HG02852 (cell line): Measurements from ENCODE around the gene CASP7.
A peak's percentile ranks its signal among the peaks of the same experiment; 100 is the strongest.
"Not testable (repeated sequence)": the region's sequence is repeated elsewhere in the genome, so short reads cannot be mapped to it uniquely, and the experiment has no call there.

Experiments used
- ATAC-seq: cut with Tn5 transposase; IDR thresholded peaks from one replicate; pipeline ENCODE4 v1.9.1; 2021; ENCODE audit warnings: mild to moderate bottlenecking, moderate library complexity; ENCODE audit not compliant: unreplicated experiment

The CASP7 gene

DNA sequence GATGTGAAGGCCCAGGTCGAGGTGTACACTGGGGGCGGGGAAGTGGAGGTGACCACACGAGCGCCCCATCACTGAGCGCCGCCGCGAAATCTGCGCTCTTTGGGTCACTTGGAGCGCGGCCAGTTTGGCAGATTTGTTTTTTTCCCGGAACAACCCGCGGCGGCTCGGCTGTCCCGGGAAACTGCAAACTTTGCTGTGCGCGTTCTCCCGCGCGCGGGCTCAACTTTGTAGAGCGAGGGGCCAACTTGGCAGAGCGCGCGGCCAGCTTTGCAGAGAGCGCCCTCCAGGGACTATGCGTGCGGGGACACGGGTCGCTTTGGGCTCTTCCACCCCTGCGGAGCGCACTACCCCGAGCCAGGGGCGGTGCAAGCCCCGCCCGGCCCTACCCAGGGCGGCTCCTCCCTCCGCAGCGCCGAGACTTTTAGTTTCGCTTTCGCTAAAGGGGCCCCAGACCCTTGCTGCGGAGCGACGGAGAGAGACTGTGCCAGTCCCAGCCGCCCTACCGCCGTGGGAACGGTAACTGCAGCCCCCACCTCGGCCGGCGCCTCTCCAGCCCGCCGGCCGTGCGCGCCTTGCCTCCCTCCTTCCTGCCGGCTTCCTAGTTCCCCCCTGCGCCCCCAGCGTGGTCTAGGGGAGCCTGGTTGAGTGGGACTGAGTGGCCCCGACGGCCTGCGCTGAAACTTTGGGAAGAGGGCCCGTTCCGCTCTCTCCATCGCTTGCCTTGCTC is at the start of gene CASP7:
CASP7 (plus strand) TSS at position 450 of the 727 bp plus-strand sequence. CDS start 17,582 bp downstream, outside the sequence.
- ATAC-seq, result peak; percentile 69

DNA sequence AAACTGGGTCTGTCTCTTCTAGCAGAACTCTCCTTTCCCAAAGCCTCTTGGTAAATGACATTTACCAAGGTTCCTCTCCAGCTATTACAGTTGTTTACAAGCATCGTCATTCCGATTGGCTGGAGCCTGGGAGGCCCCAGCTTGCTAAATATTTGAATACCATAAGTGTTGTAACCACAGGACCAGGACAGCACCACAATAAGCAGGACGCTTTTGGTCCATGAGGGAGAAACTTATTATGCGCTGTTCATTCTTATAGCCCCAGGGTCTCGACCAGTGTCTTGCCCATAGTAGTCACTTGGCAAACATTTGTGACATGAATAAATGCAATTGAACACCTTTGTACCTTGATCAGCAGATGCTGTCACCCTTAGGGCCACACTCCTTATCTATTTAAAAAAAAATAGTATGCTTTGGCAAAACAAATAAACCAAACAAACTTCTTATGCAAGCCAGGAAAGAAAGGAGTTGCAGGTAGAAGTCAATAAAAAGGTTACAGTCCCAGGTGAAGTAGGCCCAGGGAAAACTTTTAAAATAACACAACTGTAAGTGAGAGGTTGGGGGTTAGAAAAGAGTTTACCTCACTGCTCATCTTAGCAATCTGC is 48.7 kb upstream of the CASP7 start:
- no peak for ATAC-seq

DNA sequence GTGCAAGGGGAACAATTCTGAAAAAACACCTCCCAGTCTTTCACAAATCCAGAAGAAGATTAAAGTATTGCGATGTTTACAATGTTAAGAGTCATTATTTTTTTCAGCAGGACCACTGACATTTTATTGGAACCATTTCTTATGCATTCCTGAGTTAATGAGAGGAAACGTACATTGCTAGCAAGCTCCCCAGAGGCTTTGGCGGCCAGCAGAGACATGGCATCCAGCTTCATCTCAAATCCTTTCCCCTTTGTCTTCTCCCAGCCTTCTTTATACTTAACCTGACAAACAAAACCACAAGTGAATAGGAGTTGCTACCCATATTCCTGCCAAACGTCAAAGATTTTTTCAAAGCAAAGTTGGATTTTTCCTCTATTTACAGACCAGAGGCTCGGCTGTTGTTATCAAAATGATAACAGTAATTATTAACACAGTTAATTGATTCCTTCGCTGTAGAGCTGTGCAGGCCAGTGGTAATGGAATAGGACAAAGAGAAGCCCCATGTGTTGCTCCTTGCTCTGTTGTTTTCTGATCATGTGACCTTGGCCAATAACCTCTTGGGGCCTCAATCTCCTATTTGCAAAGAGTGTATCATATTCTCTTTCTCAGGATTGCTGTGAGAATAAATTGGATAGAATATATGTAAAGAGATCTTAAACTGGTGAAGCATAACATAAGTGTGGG is 47.9 kb upstream of the CASP7 start:
- no peak for ATAC-seq

DNA sequence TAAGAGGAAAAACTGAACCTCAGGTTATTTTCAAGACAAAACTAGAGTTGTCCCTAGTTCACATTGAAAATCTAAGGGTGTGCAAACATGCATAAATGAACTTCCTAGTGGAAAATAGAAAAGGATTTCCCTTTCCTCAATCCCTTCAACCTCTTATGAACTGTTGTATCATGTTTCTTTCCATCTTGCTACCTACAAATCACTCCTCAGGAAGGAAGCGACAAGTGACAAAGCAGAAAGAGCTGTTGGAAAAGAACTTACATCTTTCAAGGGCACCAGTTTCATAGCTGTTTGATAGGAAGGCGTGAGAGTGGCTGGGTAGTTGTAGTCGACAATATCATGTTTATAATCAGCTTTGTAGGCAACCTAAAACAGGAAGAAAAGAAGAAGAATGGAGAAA is 39.7 kb upstream of the CASP7 start:
- ATAC-seq, result no peak

DNA sequence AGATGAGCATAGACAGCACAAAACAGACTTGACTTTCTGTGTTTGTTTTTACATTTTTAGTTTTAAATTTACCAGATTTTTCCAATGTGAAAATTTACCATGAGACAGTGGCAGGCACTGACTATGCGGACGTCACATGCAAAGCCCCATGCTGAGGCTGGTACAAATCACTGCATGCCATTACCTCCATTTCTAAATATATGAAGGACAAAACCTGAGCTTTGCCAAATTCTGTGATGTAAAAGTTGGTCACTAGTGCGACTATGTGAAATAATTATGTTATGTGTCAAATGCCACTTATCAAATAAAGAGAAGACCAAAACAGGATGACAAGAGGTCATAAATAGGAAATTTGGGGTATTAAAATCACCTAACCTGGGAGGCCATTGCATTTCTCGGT is 38.0 kb upstream of the CASP7 start:
- ATAC-seq, result no peak

DNA sequence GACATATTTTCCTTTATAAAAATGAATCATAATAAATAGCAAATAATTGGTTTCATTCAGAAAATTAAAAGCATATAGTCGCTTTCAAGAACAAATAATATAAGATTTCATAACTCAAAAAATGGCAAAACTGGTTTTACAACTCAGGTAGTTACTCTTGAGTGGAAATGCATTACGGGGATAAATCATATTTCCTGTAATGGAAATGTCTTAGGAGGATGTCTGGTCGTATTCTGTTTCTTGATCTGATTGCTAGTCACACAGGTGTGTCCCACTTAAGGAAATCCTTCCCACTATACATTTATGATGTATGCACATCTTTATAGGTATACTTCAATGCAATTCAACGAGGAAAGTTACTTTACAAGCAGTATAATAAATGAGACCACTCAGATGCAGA is 36.5 kb upstream of the CASP7 start:
- no peak for ATAC-seq

DNA sequence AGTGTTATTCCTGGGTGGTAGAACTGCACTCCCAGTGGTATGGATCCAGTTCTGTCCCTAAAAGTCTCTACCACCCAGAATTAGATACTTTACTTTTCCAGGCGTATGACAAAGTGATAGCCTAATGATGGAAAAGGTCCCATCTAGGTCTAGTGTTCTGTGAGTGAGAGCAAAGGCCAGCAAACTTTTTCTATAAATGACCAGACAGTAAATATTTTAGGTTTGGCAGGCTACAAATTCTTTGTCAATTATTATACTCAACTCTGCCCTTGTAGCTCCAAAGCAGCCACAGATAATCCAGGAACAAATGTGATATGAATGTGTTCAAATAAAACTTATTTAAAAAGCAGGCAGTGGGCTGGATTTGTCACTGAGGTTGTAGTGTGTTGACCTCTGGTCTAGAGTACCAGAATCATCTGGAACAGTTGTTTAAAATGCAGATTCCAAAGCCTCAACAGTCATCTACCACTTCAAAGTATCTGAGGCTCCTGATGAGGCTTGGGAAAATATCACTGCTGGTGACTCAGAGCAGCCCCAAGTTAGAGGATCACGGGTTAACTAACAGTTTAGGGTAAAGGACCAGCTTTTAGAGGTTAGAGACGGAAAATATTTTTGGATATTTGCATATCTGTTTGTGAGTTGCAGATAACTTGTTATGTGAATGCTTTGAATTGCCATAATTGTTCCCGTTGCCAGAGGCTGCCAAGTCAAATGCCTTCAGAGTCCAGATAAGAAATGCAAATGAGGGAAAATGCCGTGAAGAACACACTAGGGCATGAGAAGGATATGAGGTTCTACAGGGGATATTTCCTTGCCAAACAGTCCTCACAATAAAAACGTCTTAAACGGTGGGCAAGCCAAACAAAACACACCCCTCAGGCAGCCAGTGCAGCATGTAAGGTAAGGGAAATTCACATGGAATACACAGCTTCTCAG is 35.3 kb upstream of the CASP7 start:
- no peak for ATAC-seq

DNA sequence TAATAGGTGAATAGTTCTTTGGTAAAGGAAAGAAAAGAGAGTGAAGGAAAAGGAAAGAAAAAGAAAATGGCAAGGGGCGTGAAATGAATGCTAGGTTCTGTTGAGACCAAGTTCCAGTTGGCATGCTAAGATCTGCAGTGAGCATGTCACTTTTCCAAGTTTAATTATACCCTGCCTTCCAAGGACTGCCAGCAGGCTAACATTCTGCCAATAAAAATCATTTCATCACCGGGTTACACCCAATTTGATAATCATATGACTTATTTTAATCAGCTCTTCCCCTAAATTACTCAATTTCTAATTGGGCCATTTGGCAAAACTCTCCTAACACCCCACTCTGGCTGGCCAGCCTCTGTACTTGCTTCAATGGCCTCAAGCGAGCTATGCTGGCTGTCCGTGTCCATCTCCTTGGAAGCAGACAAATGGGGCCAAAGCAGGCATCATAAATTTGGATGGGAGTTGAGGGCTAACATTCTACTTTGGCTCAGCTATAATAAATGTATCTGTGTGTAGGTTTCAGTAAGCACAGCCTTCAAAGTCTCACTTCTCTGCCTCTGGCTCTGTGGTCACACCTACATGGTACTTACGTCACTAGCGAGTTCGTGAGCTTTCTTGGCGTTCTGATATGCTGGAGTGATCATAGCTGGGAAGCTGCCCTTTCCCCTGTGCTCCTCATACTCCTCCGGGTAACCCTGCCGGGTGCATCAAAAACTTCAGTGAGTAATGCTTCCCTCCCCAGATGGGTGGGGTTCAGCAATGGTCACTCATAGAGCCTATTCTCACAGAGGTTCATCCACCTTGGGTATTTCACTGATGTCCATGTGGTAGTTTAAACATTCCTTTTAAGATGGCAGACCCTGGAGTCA is 33.1 kb upstream of the CASP7 start:
- ATAC-seq, result no peak

DNA sequence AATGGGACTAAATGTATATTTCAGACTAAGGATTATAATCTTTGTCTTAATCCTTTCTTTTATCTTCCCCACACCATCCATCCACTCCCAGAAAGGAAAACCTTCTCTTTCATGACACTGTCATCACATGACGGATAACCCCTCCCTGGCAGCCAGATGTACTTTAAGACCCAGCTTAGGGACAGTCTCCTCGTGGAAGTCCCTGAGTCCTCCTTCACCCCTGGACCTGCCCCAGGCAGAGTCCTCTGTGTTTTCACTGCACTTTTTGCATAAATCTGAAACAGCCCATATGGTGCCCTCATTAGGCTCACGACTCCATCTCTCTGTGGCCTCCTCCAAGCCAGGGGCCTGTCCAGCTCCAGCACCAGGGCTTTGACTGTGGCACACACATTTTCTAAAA is 31.9 kb upstream of the CASP7 start:
- ATAC-seq, result no peak

DNA sequence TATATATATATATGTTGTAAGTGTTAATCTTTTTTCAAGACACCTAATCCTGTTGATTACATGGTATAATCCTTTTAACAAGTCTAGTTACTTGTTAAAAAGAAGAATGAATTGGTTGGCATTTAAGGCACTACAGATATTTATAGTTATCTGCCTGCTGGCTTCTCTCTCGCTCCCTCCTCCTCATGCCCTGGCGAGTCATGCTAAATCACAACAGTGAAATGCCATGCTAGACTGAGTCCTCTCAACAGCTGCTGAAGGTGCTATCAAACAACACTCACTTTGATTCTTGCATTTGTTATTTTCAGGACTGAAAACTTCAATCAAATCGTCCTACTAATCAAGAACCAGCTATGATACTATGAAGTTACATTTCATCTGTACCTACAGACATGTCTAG is 31.2 kb upstream of the CASP7 start:
- ATAC-seq, result no peak

DNA sequence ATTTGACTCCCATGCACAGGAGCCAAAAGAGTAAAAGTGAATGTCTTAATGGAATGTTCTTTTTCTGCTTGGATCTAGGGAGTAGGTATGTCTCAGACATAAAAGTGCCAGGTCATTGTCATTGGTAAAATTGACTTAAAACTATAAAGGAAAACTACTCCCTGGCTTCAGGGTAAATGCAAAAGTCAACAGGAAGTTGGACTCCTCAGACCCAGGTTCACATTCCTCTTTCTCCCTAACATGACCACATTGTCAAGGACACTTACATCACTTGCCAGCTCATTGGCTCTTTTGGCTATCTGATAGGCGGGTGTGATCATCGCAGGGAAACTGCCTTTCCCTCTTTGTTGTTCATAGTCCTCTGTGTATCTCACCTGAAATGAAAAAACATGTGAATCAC is 29.5 kb upstream of the CASP7 start:
- ATAC-seq, result no peak

DNA sequence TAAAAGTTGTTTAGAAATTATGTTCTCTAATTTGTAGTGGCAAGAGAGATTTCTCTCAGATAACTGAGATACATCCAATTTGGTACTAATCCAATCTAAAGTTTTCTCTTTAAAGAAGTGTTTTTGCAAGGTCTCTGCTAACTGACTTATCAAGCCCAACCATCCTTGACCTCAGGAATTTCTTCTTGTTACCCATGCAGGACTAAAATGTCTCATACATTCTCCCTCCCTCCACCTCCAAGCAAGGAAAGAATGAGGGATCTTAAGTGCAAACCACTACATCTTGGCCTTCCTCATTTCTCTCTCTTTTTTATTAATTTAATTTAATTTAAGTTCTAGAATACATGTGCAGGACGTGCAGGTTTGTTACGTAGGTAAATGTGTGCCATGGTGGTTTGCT is 28.7 kb upstream of the CASP7 start:
- ATAC-seq, result no peak

DNA sequence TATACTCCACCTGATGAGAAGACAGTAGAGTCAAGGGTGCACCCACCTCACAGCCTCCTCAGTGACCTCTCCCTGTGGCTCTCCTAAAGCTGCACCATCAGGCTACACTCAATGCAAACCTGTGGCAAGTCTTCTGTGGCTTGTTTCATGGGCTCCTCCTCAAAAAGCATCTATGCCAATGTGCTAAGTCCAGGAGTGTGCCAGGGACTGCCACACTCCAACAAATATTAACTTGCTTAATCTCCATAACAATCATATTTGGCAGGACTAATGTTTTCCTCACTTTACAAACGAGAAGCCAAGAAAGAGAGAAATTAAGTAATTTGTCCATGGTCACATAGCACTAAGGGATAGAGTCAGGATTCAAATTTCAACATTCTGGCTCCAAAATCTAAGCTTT is 27.8 kb upstream of the CASP7 start:
- ATAC-seq, result no peak

DNA sequence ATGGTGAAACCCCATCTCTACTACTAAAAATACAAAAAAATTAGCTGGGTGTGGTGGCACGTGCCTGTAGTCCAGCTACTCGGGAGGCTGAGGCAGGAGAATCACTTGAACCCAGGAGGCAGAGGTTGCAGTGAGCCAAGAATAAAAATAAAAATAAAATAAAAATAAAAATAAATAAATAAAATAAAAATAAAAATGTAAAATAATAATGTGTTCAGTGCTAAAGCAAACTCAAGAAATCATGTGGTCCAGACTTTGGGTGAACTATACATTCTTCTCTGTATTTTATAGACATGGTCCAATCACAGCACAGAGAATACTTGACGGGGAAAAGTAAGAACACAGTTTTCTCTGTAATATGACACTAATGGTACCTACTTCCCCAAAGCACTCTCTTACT is 27.3 kb upstream of the CASP7 start:
- ATAC-seq, result not testable (repeated sequence)

DNA sequence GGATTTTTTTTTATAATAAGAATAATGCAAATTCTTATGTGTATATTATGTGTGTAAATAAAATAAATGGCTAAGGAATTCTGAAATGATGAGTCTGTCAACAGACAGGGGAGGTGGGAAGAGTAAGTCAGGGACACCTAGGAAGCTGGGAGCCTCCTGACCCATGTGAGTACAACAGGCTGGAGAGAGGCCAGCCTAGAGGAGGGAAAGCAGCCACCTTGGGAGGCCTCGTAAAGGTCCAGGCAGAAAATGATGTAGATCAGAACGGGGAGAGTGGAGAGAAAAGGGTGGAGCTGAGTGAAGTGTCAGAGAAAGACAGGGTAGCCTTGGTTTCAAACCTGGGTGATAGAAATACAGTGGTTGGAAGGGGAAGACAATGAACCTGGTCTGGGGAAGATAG is 22.8 kb upstream of the CASP7 start:
- ATAC-seq, result no peak

DNA sequence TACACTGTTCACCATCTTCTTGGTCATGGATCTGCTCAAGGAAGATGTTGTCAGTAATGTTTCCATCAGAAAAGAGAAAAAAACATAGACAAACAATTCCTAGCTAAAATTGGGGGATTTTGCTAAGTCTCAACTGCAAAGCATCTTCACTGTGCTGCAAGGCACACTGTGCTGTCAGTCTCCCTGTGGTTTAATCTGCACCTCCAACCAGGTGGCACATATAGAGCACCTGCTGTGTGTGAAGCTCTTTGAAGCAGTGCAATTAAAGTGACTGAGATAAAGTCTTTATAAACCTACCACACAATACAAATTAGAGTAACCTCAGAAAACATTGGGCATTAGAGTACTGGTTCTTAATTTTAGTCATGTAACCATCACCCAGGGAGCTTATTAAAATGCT is 22.2 kb upstream of the CASP7 start:
- ATAC-seq, result no peak

DNA sequence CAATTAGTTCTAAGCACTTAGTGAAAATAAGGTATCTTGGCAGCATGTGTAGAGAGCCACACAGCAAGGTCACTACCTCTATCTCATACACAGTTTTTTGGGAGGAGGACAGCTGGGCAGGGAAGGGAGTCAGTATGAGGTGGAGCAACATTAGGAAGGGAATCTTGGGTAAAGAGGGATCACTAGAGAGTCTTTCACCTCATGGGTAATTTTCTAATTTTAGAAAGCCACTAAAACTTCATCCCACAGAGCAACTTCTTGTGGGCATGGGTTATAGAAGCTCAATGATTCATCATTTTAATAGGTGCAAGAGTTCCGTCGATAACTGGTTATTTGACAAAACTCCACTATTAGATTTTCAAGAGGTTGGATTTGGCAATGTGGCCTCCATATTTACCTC is 18.4 kb upstream of the CASP7 start:
- no peak for ATAC-seq

DNA sequence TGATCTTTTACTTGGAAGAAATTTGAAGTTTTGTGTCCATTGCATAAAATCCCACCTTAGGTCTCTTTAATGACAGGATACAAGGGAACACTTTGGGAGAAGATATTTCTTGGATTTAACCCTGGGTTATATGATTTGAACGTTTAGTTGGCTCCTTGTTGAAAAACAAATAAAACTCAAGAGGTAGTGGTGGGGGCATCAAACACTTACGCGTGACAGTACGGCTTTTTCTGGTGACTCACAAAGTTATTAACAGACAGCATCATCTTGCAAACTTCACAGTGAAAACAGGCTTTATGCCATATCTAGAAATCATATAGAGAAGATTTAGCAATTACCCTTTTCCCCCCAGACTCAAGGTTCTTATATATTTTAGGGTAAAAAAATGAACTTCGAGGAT is 16.6 kb upstream of the CASP7 start:
- no peak for ATAC-seq

DNA sequence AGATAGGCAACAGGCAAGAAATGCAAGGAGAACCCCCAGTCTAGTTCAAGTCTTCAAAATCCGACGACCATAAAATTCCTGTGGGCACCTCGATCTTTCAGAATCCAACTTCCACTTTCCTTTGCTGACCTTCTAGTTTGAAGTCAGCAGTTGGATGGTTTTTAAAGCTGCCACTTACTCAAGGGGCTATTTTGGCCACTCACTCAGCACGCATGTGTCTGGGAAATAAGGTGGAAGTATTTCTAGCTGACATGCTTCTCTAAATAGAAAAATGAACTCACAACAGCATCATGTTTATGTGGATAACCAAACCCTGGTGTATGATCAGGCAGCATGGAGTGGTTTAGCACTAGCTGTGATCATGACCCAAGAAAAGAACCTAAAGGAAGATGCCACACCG is 15.8 kb upstream of the CASP7 start, which contains the start of gene NRAP:
NRAP (minus strand) TSS at position 134 of the 400 bp plus-strand sequence. CDS start 159 bp downstream, outside the sequence.
- ATAC-seq, result no peak

DNA sequence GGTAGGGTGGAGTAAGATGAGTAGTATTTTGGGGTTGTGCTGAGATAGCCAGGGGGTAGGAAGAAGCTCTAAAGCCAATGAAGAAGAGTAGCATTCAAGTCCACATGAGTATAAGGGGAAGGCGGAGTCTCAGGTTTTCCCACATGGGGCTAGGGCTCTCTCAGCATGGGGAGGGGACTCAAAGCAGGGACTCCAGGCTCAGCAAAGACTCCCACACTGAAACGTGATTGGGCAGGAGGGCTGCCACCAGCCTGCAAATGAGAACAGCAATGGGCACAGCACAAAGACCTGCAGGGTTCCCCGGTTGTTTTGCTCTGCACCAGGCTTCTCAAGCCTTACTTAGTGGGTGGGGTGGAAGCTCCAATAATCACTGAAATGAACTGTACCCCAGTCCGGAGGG is 14.4 kb upstream of the CASP7 start:
- ATAC-seq, result no peak
